HG02642 (cell line): Measurements from ENCODE around the gene TSPAN9.

ENCODE experiments used
- ATAC-seq: cut with Tn5 transposase; IDR thresholded peaks from one replicate; pipeline ENCODE4 v1.9.1; 2021; ENCODE audit warnings: mild to moderate bottlenecking; ENCODE audit not compliant: unreplicated experiment, poor library complexity

TSPAN9 gene

DNA sequence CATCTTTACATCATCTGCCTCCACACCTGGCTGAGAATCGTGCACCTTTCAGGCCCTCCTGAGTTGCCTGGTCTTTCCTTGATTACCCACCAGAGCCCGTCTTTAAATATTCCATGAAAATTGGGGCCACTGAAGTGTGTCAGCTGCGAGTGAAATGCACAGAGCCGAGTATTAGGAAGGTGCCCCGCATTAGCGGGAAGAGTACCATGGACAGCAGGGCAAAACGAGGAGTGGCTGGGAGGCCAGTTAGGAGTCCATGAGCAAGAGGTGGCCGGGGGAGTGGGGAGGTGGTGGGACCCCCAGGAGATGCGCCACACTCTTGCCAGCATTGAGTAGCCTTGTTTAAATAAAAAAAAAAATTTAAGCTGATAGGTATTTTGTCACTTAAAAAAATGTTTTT, 99.6 kb downstream of the TSPAN9 start:
- ATAC-seq = no peak

- ATAC-seq = peak; percentile 42
These were observed 100.7 kb downstream of the TSPAN9 start for GRCh38 chr12:3177778-3178425.

- no peak for ATAC-seq
These were observed 101.6 kb downstream of the TSPAN9 start for GRCh38 chr12:3178671-3179313.

- no peak for ATAC-seq
These were observed 102.6 kb downstream of the TSPAN9 start for GRCh38 chr12:3179731-3180130.

DNA sequence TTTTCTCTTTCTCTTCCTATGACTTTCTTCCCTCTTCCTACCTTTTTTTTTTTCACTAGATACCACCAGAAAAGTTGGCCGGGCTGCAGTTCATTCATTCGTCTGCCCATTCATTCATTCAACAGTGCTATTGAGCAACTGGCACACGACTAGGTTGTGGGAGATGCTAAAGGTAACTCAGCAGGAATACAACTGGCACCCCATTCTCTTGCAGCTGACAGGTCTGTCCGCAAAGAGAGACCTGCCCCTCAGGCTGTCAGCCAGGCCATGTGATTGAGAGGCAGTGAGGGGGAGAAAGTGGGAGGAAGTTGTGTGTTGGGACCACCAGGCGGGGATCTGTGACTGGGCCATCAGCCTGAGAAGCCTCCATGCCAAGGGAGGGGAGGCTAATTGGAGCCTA, 105.2 kb downstream of the TSPAN9 start:
- ATAC-seq = no peak

DNA sequence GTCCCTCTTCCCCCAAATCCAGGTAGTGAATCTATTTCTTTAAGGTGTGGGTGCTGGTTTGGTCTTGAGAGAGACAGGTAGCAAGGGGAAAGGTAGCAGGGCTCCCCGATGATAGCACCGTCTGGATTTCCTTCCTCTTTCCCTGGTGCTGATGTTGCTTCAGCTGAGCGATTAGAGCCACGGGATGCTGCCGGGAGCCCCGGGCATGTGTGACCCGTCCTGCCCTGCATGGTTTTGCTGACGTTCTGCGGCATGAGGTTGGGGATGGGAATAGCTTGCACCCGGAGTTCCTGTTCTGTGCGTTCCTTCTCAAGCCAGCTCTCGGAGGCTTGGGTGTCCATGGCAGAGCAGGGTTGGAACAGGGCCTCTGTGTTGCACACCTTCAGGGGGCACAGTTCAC, 107.3 kb downstream of the TSPAN9 start:
- no peak for ATAC-seq

GRCh38 chr12:3185260-3185870, 108.2 kb downstream of the TSPAN9 start:
- no peak for ATAC-seq

- ATAC-seq = no peak
These were observed 109.5 kb downstream of the TSPAN9 start for GRCh38 chr12:3186546-3187215.

DNA sequence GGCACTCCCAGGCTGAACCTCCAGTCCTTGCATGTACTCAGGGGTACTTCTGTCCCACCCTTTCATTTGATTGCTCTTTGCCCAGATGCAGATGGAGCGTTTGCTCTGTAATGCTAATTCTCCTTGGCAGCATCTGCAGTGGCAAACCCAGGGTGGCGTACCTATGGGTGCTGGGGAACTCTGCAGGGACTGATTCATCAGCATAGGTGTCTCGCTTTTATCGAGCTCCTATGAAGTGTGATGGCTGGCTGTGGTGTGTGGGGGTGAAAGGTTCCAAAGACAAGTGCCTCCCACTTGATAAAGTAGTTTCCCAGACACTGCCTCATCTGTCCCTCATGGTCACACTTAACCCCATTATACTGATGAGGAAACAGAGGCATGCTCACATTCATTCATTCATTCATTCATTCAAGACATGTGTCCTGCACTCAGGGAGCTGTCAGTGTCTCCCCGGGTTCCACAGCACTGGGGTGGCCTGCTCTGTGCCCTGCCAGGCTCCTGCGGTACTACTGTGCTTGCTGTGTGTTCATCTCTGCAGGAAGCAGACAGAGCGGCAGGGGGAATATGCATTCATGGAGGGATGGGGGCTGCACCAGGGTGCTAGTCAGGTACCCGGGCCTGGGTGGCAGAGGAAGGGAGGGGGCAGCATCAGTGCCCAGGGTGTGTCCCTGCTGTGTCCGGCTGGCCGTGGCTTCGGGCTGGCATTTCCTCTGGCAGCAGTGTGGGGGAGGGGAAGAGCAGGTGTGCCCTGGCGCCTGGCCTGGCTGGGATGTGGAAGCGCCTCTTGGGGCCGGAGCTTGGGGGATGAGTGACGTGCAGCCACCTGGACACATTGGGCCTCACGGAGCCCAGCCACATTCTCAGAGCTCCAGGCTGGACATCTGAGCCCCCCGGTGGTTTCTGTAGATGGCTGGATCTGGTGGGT, 110.9 kb downstream of the TSPAN9 start:
- ATAC-seq = no peak

- no peak for ATAC-seq
These were observed 112.1 kb downstream of the TSPAN9 start for GRCh38 chr12:3189282-3189681.

DNA sequence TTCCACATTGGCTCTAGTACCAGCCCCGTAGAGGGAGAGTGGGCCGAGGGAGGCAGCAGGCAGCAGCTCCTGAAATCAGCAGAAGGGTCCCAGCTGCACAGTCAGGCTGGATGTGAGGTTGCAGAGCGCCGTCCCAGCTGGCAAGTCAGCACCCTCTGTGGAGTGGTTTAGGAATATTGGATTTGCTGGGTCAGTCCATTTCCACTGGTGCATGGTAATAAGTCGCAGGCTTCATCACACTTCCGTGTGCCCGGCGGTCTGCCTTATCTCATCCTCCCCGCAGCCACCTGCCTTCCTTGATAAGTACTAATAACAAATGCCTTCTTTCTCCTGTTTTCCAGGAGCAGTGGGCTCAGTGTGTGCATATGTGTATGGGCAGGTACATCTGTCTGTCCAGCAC, 112.9 kb downstream of the TSPAN9 start:
- ATAC-seq = no peak

DNA sequence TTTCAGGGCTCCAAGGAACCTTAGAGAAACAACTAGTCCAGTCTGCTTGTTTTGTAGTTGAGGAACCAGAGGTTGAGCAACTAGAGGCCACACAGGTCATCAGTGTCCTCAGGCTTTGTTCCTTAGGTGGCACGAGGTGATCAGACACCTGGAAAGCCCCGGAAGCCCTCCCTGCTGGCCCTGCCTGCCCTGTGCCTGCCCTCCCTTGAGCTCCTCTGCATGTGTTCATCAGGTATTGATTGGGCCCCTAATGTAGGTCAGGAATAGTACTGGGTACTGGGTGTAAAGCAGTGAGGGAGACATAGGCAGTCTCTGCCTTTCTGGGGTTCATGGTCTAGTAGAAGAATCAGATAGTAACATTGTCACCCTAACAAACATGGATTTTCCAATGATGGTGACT, 114.3 kb downstream of the TSPAN9 start:
- no peak for ATAC-seq

DNA sequence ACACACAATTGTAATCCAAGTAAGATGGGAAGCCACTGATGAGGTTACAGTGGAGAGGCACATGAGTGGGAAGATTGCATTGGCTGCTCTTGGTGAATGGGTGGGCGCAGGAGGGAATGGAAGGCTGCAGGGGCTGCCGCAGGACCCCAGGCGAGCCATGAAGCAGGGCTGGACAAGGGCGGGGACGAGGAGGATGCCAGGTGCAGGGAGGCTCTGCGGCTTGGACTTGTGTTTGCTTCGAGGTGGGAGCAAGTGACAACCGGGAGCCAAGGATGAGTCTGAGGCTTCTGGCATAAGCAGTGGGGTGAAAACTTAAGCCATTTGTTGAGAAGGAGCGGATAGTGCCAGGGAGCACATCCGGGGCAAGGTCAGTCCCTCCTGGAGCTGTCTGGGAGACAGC, 115.0 kb downstream of the TSPAN9 start:
- ATAC-seq = no peak

DNA sequence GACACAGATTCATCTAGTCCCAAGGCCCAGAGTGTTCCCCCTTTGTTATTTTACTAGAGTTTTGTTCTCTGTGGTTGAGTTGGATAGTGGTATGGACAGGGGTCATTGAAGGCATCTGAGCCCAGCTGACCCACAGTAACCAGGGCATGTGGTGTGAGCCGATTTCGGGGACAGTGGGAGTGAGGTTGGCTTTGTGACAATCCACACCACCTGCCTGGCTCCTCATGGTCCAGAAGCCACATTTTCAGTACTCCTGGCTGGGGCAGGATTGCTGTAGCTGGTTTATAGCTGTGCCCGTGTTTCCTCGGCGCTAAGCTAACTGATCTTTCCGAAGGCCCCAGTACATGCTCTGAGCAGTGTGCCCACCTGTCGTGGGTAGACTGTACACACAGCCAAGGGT, 116.0 kb downstream of the TSPAN9 start:
- no peak for ATAC-seq

- ATAC-seq = no peak
These were observed 116.6 kb downstream of the TSPAN9 start for GRCh38 chr12:3193755-3194154.

DNA sequence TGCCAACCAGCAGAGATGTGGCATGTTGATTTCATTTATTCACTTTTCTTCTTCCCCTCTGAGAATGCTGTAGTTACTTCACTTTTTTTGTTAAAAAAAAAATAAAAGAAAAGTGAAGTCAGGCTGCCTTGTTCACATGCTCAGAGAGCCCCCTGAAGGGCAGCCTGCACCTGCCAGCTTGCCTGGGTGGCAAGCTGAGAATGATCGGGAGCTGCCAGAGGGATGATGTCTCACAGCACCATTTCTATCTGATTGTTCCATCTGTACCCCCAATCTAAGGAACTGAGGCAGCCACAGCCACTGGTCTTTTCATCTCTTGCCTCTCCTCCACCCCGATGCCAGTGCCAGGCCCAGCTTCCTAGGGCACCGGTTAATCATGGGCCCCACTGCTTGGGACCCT, 118.2 kb downstream of the TSPAN9 start:
- no peak for ATAC-seq

GRCh38 chr12:3195859-3196483, 118.8 kb downstream of the TSPAN9 start:
- ATAC-seq = no peak

DNA sequence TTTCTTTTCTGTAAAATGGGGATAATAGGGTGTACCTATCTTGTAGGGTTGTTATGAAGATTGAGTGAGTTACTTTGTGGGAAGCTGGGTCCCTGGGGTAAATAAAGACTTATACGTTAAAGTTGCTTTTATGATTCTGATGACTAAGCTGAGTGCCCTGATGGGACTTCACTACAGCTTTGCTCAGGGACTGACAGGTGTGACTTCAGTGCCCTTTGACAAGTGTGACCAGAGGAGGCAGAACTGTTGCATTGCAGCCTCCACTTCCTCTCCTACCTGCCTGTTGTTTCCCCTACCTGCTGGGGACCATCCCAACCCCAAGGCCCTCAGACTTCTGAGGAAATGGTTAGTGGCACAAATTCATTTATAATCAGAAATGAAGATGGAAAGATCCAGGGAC, 119.3 kb downstream of the TSPAN9 start:
- no peak for ATAC-seq

DNA sequence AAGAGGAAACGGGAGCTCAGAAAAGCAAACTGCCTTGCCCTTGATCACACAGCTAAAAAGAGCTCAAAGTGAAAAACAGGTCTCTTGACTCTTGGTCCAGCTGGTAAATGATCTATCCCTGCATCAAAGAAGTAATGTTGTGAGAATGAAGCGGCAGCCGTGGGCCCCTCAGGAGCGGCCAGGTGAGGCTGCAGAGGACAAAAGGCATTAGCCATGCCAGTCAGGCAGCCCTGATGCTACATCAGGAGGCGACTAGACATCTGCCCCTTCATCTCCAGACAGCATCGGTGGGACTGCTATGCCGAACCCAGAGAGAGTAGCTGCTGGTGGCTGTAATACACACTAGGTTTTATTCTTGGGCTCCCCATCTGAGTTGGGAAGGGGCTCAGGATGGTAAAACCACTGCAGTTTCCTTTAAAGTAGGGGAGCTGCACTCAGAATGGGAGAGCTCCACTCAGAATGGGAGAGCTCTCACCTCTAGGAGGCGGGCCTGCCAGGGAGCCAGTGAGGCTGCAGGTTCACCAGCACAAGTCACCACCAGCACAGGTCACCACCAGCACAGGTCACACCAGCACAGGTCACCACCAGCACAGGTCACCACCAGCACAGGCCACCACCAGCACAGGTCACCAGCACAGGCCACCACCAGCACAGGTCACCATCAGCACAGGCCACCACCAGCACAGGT, 120.1 kb downstream of the TSPAN9 start:
- ATAC-seq = no peak
